HG02571 (cell line): Measurements from ENCODE around the gene TBC1D4.
"Not testable (repeated sequence)": the region's sequence is repeated elsewhere in the genome, so short reads cannot be mapped to it uniquely, and the experiment has no call there.

Experiments
- ATAC-seq: cut with Tn5 transposase; IDR thresholded peaks from one replicate; pipeline ENCODE4 v1.9.1; 2021; ENCODE audit warnings: mild to moderate bottlenecking, moderate library complexity; ENCODE audit not compliant: unreplicated experiment

The TBC1D4 gene

DNA sequence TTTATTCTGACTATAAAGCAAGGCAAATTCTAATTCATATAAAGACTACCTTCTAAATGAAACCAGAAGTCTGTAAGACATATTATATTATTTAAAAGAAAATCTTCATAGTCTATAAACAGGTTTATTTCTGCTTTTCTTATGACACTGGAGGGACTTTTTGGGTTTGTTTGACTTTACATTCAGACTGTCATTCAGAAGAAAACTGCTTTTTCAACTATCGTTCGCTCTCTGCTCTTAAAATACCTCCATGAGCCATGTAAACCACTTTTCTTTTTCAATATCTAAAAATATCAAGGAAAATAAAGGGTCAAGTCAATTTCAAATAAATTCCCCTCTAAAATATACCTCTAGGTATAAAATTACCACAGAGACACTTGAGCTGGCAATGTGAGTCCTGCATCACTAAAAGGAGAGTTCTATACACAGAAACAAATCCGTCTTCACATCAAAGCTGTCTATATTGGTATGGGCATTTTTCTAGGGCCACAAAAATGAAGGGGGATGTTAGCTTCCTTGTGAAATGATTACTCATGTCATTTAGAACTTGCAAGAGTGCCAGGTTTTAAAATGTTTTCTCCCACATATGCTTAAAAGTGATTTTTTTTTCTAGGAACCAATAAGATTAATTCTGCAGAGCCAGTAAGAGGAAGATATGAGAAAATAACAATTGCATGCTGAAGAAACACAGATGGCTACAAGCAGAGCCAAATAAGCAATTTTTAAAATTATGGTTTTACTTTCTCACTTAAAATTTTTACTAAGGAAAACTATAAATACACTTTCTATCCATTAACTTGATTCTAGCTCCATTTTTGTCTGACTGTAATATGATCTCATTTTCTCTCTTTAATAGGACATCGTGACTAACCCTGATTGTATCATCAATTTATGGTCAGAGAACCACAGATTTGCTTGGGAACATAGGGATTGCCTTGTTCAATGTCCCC, 181.8 kb downstream of the TBC1D4 start:
- ATAC-seq: peak; percentile 48

DNA sequence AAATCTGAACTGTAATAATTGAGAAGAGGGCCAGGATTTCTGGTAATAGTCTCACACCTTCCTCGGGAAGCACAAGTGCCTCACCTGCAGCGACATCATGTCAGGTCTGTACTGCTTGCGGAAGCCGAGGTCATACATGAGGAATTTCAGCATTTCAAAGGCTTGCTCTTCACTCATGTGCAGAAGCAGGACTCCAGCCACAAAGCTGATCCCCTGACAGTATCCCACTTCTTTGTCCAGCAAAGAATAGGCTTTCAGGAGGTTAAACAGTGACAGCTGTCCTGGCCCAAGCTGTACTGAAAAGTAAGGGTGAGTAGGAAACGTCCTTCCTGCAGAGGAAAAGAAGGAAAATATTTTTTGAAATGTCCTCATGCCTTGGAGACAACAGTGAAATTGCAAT, 182.7 kb downstream of the TBC1D4 start:
- no peak for ATAC-seq

DNA sequence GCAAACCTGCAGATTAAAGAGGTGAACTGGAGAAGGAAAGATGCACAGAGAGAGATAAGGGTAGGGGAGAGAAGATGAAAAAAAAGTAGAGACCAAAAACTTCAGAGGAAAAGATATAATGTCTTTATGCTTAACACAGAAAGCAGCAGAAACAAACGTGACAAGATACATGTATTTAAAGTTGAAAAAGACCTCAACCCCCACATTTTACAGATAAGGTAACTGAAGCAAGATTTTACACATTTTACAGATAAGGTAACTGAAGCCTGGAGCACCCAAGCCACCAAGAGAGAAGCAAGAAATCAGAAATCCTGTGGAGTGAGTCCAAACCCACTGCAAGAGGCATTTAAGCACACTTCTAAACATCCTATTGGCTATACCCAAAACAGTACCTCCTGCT, 185.3 kb downstream of the TBC1D4 start:
- ATAC-seq: no peak

DNA sequence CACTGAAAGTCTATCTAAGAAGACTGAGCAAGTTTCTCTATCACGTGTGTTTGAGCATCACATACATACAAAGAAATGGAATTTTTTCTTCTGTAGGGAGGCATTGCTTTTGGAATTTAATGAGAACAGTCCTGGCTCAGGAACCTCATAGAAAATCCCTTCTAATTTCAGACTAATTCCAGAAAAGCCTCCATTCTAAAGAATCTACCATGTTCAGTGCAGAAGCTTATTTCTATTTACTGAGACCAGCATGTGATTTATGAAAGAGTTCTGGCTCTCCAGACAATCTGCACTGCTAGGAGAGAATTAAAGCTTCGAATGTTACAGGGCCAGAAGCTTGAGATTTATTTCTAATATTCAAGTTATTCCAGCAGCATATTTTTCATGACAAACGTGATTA, 186.8 kb downstream of the TBC1D4 start:
- ATAC-seq: no peak

DNA sequence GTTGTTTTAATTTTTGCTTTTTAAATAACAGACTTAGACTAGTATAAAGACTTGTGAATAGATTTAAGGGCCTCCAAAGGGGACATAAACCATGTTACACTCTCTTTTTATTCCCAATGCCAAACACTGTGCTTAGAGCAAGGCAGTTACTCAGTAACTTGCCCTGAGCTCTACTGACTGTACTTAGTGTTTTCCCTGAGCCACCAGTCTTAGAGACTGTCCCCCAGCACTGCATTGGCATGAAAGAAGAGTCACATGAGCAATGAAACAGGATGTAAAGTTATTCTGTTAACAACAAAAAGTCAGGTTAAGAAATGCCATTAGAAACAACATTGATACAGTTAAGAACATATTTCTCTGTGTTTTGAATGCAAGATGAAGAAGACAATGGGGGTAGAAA, 187.9 kb downstream of the TBC1D4 start:
- ATAC-seq: no peak

DNA sequence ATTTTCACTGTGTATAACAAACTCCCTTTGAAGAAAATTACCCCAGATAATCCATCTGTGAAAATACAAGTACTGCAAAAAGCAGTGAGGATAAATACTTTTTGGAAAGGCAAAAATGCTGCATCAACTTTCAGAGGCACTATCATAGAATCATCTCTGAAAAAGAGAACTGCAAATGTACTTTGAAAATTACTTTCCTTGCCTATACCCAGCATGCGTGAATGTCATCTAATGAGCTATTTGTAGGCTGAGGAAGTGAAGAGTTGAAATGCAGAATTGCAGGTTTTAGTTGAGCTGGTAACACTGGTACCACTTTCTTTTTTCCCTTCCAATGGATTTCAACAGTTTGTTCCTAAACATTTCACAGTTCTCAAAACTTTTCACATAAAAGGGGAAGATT, 196.7 kb downstream of the TBC1D4 start:
- no peak for ATAC-seq

DNA sequence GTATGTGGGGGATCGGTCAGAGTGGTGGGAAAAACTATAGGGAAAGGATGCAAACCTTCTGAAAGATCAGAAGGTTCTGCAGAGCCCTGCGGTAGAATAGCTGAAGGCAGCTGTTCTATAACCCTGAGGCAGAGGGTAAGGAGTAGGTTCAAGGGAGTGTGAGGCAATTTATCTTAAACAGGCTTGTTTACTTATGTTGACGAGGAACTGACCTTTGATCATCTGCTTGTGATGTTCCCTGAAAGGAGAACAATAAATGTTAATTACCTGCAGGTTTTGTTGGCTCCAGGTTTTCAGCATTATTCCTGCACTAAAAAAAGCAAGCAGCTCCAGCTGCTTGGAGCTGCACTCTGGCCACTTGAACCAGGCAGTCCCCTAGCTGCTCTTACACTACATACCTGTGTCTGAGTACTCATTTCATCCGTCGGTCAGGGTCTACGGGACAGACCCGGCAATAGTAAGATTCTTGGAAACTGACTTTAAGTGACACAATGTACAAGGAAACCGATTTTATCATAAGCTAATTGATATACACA, 202.1 kb downstream of the TBC1D4 start:
- no peak for ATAC-seq

DNA sequence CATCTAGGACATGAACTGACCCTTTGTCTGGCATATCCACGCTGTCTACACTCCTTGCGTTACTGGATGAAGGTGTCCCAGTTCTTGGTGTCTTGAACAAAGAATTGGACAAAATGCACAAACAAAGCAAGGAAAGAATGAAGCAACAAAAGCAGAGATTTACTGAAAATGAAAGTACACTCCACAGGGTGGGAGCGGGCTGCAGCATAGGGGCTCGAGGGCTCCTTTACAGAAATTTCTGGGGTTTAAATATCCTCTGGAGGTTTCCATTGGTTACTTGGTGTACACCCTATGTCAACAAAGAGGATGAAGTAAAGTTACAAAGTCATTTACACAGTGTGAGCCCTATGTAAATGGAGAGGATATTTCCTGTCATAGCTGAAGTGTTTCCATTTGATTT, 208.3 kb downstream of the TBC1D4 start:
- not testable (repeated sequence) for ATAC-seq

DNA sequence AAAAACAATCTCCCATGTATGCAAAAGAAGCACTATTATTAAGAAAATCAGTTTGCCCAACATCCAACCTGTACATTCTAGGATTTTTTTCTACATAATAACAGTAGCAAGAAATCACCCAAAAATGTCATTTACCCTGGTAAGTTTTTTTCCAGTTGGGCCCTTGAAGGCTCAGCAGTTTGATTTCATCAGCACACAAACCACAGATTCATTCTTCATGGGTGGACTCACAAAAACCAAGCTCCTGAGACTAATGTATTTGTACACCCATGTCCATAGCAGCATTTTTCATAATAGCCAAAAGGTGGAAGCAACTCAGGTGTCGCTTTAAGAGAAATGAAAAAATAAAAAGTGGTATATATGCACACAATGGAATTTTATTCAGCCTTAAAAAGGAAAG, 210.1 kb downstream of the TBC1D4 start:
- ATAC-seq: no peak

DNA sequence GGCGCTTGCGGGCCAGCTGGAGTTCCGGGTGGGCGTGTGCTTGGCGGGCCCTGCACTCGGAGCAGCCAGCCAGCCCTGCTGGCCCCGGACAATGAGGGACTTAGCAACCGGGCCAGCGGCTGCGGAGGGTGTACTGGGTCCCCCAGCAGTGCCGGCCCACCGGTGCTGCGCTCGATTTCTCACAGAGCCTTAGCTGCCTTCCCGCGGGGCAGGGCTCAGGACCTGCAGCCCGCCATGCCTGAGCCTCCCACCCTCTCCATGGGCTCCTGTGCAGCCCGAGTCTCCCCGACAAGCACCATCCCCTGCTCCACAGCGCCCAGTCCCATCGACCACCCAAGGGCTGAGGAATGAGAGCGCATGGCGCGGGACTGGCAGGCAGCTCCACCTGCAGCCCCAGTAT, 213.5 kb downstream of the TBC1D4 start:
- ATAC-seq: not testable (repeated sequence)

DNA sequence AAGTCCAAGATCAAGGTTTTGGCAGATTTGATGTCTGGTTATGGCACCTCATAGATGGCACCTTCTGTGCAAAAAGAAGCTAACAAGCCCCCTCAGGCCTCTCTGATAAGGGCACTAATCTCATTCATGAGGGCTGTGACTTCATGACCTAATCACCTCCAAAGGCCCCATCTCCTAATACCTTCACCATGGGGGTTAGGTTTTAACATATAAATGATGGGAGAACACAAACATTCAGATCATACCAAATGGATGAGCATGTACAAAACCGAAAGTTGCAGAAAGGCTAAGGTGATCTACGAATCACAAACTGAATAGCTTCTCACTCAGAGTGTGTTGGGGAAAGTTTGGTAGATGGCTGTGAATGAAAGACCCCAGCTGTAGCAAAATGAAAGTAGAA, 217.4 kb downstream of the TBC1D4 start:
- ATAC-seq: no peak

DNA sequence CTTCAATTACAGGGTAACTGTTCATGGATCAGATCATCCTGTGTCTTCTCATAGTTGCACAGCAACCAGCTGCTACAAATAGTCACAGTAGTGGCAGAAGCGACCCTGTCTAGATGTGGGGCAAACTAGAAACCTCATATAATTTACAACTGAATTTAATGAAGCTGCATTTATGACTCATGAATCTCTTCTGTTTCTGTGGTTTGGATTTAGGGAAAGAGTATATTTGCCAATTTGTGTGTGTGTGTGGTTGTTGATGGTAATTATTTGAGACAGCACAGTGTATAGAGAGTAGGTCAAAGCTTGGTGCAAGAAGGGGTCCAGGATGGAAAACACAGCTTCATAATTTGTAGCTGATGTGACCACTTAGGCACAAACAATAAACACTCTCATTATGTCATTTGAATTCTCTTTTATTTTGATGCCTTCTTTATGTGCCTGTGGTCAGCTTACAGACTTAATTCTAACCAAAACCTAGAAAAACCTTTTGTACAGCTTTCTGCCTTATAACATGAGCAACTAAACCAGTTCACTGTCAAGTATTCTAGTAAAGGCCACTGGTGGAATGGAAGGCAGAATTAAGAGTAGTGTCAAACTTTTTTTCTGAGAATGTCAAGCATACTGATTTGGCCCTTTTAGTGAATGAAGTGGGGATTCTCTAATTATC, 218.1 kb downstream of the TBC1D4 start:
- no peak for ATAC-seq

DNA sequence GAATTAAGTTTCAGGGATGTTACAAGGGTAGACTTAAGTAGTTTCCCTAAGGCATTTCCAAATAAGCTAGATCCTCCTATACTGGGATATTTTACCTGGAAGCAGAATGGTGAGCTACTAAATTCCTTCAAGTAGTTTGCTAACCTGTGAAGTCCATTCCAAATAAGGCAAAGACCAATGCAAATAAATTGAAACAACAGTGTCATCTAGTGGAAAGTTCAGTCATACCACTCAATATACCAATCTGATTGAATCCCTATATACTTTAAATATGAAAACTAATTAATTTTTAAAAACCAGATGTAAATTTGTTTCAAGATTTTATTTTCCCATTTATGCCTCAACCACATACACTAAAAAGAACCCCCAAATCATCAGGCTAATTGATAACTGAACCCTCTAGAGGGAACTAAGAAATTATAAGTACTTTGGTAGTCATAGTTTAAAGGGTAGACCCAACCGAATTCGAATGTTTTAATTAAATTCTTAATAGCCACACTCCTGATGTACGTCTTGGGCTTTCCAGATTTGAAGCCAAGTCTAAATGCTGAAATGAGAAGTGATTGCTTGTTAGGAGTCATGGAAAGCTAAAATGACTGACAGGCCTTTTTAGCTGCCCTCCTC, 223.7 kb downstream of the TBC1D4 start:
- ATAC-seq: no peak

DNA sequence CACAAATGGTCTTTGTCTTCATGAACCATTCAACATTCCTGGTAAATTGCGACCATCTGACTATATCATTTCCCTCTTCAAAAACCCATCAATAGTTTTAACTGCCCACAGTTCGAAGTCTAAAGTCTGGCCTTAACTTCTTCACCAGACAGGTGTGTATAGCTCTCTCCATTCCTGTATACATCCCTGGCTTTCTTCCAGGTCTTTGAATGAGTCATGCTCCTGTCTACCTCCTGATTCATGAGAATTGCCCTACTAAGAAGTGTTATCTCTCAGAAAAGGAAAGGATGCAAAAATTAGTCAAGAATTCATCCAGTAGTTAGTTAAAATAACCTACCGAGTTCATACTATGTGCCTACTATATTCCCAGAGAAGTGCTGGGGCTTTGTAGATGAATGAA, 225.0 kb downstream of the TBC1D4 start:
- no peak for ATAC-seq

DNA sequence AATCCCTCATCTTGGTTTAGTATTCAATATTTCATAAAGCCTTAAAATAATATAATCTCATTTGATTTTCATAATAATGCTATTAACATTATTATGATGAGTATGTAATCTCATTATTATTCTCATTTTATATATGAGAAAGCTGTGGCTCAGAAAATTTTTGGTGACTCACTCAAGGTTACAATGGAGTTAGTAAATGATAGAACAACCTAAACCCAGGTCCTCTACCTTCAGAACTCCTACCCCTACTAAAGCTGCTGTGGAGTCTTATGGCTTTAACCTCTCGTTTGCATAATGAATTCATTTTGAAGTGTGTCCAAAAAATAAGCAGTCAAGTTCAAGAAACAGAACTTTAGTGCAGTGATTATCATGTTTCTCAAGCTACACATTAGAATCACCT, 226.3 kb downstream of the TBC1D4 start:
- ATAC-seq: no peak

DNA sequence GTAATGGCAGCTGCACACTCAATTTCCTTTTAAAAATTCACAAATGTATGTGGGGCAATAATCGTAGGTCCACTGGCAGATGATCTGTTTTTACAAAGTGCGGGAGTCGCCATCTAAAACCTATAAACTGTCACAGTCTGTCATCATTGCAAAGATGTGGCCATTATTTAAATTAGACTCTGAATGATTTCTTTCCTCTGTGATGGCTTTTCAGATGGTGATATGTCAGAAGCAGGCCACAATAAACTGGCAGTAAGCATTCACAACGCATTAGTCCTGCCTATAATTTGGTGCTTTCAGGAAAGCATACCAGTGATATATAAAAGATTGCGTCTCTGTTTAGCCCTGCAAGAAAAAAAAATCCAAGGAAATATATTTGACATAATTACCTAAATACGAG, 226.8 kb downstream of the TBC1D4 start:
- no peak for ATAC-seq

DNA sequence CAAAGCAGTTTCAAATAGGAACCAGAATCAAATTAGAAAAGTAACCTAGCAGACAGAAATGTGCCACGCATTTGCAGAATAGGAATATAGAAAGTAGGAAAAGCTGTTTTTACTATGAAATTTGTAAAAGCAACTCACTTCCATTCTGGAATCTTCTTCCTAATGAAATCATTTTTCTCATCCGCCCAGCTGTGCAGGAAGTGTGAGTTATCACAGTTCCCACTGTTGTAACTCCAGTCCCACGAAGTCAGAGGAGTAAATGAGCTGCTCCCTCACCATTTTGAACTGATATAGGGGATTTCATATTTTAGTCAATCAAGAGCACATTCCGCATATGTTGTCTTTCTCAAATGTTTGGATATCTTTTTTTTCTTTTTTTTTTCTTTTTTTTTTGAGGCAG, 230.8 kb downstream of the TBC1D4 start:
- no peak for ATAC-seq

DNA sequence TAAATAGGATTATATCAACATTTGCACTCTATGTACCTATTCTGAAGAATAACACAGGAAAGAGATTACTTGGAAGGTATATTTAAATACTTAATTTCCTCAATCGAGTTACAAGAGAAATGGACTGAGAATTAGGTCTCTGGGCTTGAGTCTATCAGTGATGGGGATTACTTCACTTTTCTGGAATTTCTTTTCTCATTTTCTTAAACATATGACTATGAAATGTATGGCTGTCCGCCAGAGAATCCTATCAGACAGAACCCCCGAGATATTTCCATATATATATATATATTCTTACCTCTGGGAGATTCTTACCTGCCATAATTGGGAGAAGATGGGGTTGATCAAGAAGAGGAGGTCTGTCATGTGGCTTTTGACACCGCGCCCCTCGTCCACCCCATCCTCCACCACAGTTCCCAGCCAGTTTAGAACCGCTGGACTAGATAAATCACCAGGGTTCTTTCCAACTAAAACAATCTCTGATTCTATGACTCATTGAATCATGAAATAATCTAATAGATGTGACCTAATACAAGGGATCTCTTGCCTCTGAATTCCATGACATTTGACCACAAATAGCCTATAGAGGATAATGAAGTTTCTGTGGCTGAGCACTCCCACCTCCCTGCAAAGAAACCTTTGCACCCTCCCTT, 231.3 kb downstream of the TBC1D4 start:
- no peak for ATAC-seq

DNA sequence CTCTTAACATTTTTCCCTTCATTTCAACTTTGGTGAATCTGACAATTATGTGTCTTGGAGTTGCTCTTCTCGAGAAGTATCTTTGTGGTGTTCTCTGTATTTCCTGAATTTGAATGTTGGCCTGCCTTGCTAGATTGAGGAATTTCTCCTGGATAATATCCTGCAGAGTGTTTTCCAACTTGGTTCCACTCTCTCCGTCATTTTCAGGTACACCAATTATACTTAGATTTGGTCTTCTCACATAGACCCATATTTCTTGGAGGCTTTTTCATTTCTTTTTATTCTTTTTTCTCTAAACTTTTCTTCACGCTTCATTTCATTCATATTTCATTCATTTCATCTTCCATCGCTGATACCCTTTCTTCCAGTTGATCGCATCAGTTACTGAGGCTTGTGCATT, 236.4 kb downstream of the TBC1D4 start:
- not testable (repeated sequence) for ATAC-seq

DNA sequence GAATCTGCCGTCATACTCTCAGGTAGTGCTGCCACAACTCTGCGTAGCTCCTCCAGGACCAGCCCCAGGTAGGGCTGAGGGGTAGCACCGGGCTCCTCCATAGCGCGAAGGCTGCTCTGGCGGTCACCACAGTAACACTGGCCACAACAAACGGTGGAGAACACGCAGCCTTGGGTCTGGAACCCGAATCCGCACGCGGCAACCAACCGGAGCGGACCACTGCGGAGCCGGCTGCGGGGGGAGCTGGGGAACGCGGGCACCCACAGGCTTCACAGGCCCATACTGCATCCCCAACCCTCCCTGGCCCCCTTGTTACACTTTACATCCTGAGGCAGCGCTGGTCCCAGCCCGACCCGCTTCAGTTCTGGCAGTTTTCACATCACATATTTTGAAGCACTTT, 241.7 kb downstream of the TBC1D4 start:
- ATAC-seq: not testable (repeated sequence)

DNA sequence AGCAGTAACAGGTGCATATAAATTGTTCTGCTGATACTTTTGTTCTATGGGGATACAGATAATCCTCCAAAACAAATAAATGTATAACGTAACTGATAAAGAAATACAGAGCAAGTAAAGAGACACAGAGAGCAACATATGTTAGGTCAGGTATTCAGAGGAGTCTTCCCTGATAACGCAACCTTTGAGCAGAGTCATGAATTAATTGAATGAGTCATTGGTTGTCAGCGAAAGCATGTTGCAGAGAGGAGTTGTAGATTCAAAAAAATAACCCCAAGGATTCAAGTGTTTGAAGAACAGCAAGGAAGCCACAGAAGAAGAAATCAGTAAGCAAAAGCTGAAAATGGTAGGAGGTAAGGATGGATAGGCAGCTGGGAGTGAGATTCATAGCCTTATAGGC, 245.2 kb downstream of the TBC1D4 start:
- no peak for ATAC-seq
